Calu3 (cell line): ENCODE measurements around the gene AP2B1. TPM values are rescaled to one million over a fixed set of nuclear protein-coding genes. Genes with fewer than 3 reads are reported as not detected.
A peak's percentile ranks its signal among the peaks of the same experiment; 100 is the strongest.

Experiments
- Bru-seq: library from RNA; stranded (reverse); fragments of 400-500 nt; gene quantifications from one replicate; lab custom pipeline; 2021; lab: Mats Ljungman, UMichigan
- BruChase-seq, 2 experiments: library from RNA; stranded (reverse); fragments of 400-500 nt; gene quantifications; one replicate each; lab custom pipeline; 2021; lab: Mats Ljungman, UMichigan
- BruUV-seq: library from RNA; stranded (reverse); fragments of 400-500 nt; replicated peaks from 2 replicates; lab custom pipeline; 2021; lab: Mats Ljungman, UMichigan
- CTCF ChIA-PET: fragments of 300-600 bp; sonication (Branson Sonifier 250); formaldehyde crosslinking; loops from one replicate; lab custom pipeline; 2022; ENCODE audit warnings: antibody characterized with exemption; lab: Charles Lee
- DNase-seq: peaks from one replicate; pipeline ENCODE4 v3.0.0; 2022
- H3K27ac Mint-ChIP-seq: one replicate; pipeline ENCODE4 v1.8.0; 2022; ENCODE audit warnings: mixed read lengths; ENCODE audit not compliant: unreplicated experiment
- H3K27me3 Mint-ChIP-seq: one replicate; pipeline ENCODE4 v1.8.0; 2022; ENCODE audit warnings: mixed read lengths; ENCODE audit not compliant: unreplicated experiment
- H3K36me3 Mint-ChIP-seq: one replicate; pipeline ENCODE4 v1.8.0; 2022; ENCODE audit warnings: mild to moderate bottlenecking, moderate library complexity, mixed read lengths; ENCODE audit not compliant: insufficient read depth, unreplicated experiment
- H3K4me1 Mint-ChIP-seq: one replicate; pipeline ENCODE4 v1.8.0; 2022; ENCODE audit warnings: mild to moderate bottlenecking, low read depth, mixed read lengths; ENCODE audit not compliant: unreplicated experiment
- H3K4me3 Mint-ChIP-seq: one replicate; pipeline ENCODE4 v1.8.0; 2022; ENCODE audit warnings: mild to moderate bottlenecking, low read depth, moderate library complexity, mixed read lengths; ENCODE audit not compliant: unreplicated experiment
- H3K9me3 Mint-ChIP-seq: one replicate; pipeline ENCODE4 v1.8.0; 2022; ENCODE audit warnings: low read depth, mixed read lengths; ENCODE audit not compliant: unreplicated experiment
- CTCF ChIP-seq: fragments of 200-600 bp; IDR thresholded peaks from one replicate; pipeline ENCODE4 v1.8.0; 2022; ENCODE audit warnings: antibody characterized with exemption; ENCODE audit not compliant: unreplicated experiment
- intact Hi-C: fragments of 100-400 bp; cut with micrococcal nuclease; formaldehyde crosslinking; loops from one replicate; pipeline ENCODE4 v1.10.0; 2022; ENCODE audit not compliant: unreplicated experiment
- long read RNA-seq: library from polyadenylated mRNA; stranded (forward); transcript quantifications from one replicate; pipeline ENCODE4 v2.0.0, GENCODE V29; 2022
- total RNA-seq: library from RNA; stranded (reverse); gene quantifications from 2 replicates; pipeline ENCODE4 v1.2.3, GENCODE V29; 2022

AP2B1 gene
- total RNA-seq (309 and 320 TPM in 2 replicates), Bru-seq, nascent RNA (percentile 95 among the genes with signal in this experiment), BruChase-seq, experiment 1, labeled RNA remaining after a 6-hour chase (percentile 92 among the genes with signal in this experiment), BruChase-seq, experiment 2, labeled RNA remaining after a 2-hour chase (percentile 84 among the genes with signal in this experiment)
- long read RNA-seq, full-length matches to known transcripts = 18 of 47 reads
- long read RNA-seq, partial matches to known transcripts = 10 of 47 reads
- long read RNA-seq, other reads (novel, unspliced or antisense) = 19 of 47 reads

GRCh38 chr17:35587074-35587961, at the start of gene AP2B1:
AP2B1 (plus strand) TSS chr17:35587322; CDS start chr17:35594031, 6,709 bp downstream.
- Mint-ChIP-seq H3K4me3 (peak within 1 kb of the TSS; percentile 92), H3K27ac (peak within 1 kb of the TSS; percentile 99), H3K36me3 (peaks cover 38% of the 10 kb centered on the region), H3K27me3 (peaks cover 15% of the 10 kb centered on the region), H3K9me3 (no peaks in the 10 kb centered on the region), H3K4me1 (no peaks in the 10 kb centered on the region)
- DNase-seq = peak; percentile 93
- BruUV-seq = TSS peak; percentile 54
- no peak for TF ChIP-seq CTCF
- intact Hi-C loops = no loop called here
- CTCF ChIA-PET = interaction anchor here (0.8 kb wide), 1 partner anchor 9 kb away, joined by 3 read pairs; the partner anchor contains the start of gene PEX12

GRCh38 chr17:35537601-35538141, 49.5 kb upstream of the AP2B1 start, which contains the start of gene SLFN12L:
SLFN12L (minus strand) TSS chr17:35537678; CDS start chr17:35522364, 15,314 bp downstream.
- Mint-ChIP-seq H3K36me3 (no peaks in the 10 kb centered on the region), H3K4me3 (no peak within 1 kb of the TSS), H3K4me1 (peaks cover 21% of the 10 kb centered on the region), H3K27ac (no peak within 1 kb of the TSS), H3K9me3 (no peaks in the 10 kb centered on the region), H3K27me3 (no peaks in the 10 kb centered on the region)
- no peak for DNase-seq
- intact Hi-C loops = no loop called here
- no peak for TF ChIP-seq CTCF
- BruUV-seq = no TSS peak
- CTCF ChIA-PET = no interaction called here

- H3K36me3 Mint-ChIP-seq = no peaks in the 10 kb centered on the region
- intact Hi-C loops = no loop called here
- no peak overlapping the region for H3K27ac Mint-ChIP-seq
- H3K9me3 Mint-ChIP-seq = no peaks in the 10 kb centered on the region
- no peak for DNase-seq
- no TSS peak for BruUV-seq
- H3K4me3 Mint-ChIP-seq = no peak overlapping the region
- H3K4me1 Mint-ChIP-seq = peaks cover 21% of the 10 kb centered on the region
- TF ChIP-seq CTCF = peak; percentile 19
- CTCF ChIA-PET = interaction anchor here (0.6 to 1.2 kb wide), 12 partner anchors 9 to 454 kb away, joined by 3 to 7 read pairs (median 4); partner anchors contain the start of gene PEX12
- H3K27me3 Mint-ChIP-seq = no peaks in the 10 kb centered on the region
These were observed 47.5 kb upstream of the AP2B1 start for GRCh38 chr17:35539659-35540026.
